GM23248 (cell line): ENCODE data around the gene ALG2. TPM values are rescaled to one million over a fixed set of nuclear protein-coding genes. Genes with fewer than 3 reads are reported as not detected.

Experiments used
- DNase-seq: peaks from one replicate; pipeline ENCODE4 v3.0.0-alpha.2; 2015
- H2AFZ ChIP-seq: fragments of 200-600 bp; sonication (generic); 2 replicates; pipeline ENCODE4 v1.6.1; 2016; ENCODE audit warnings: antibody characterized with exemption
- H3F3A ChIP-seq: fragments of 200-600 bp; sonication (generic); 2 replicates; pipeline ENCODE4 v1.6.1; 2016; ENCODE audit warnings: mild to moderate bottlenecking, antibody characterized with exemption, mixed run types; ENCODE audit not compliant: insufficient read depth
- H3K27ac ChIP-seq: fragments of 200-600 bp; sonication (generic); 2 replicates; pipeline ENCODE4 v1.5.1; 2016; ENCODE audit warnings: mild to moderate bottlenecking
- H3K27me3 ChIP-seq: fragments of 200-600 bp; sonication (generic); replicated peaks from 2 replicates; pipeline ENCODE4 v1.6.1; 2016; ENCODE audit warnings: mild to moderate bottlenecking; ENCODE audit not compliant: insufficient read depth
- H3K36me3 ChIP-seq: fragments of 200-600 bp; sonication (generic); 2 replicates; pipeline ENCODE4 v1.6.1; 2016; ENCODE audit warnings: low read depth, mild to moderate bottlenecking
- H3K4me1 ChIP-seq: fragments of 200-600 bp; sonication (generic); 2 replicates; pipeline ENCODE4 v1.6.1; 2016; ENCODE audit warnings: mild to moderate bottlenecking; ENCODE audit not compliant: insufficient read depth
- H3K4me2 ChIP-seq: fragments of 200-600 bp; sonication (generic); one replicate; pipeline ENCODE4 v1.6.1; 2016; ENCODE audit warnings: mild to moderate bottlenecking; ENCODE audit not compliant: unreplicated experiment
- H3K4me3 ChIP-seq: fragments of 200-600 bp; sonication (generic); 2 replicates; pipeline ENCODE4 v1.5.1; 2016; ENCODE audit warnings: mild to moderate bottlenecking
- H3K79me2 ChIP-seq: fragments of 200-600 bp; sonication (generic); 2 replicates; pipeline ENCODE4 v1.6.1; 2016; ENCODE audit warnings: mild to moderate bottlenecking; ENCODE audit not compliant: insufficient read depth
- H3K9ac ChIP-seq: fragments of 200-600 bp; sonication (generic); 2 replicates; pipeline ENCODE4 v1.6.1; 2016; ENCODE audit warnings: mild to moderate bottlenecking
- H3K9me2 ChIP-seq: fragments of 200-600 bp; sonication (generic); 2 replicates; pipeline ENCODE4 v1.6.1; 2016; ENCODE audit warnings: mixed run types, mild to moderate bottlenecking, moderate library complexity; ENCODE audit not compliant: insufficient read depth
- H3K9me3 ChIP-seq: fragments of 200-600 bp; sonication (generic); one replicate; pipeline ENCODE4 v1.6.1; 2017; ENCODE audit warnings: low read depth
- H4K20me1 ChIP-seq: fragments of 200-600 bp; sonication (generic); 2 replicates; pipeline ENCODE4 v1.6.0; 2016; ENCODE audit not compliant: insufficient read depth
- EZH2 ChIP-seq: fragments of 200-600 bp; sonication (generic); IDR thresholded peaks from 2 replicates; pipeline ENCODE4 v1.6.1; 2018; ENCODE audit warnings: antibody characterized with exemption, mild to moderate bottlenecking; ENCODE audit not compliant: insufficient read depth, poor library complexity, severe bottlenecking
- EZH2phosphoT487 ChIP-seq: fragments of 200-600 bp; sonication (generic); IDR thresholded peaks from 2 replicates; pipeline ENCODE4 v1.6.1; 2018; ENCODE audit warnings: antibody characterized with exemption, moderate library complexity, mild to moderate bottlenecking, low read depth; ENCODE audit not compliant: insufficient read depth
- WGBS, 2 experiments: methylation state at CpG; one replicate each; pipeline ENCODE4 v1.1.6; 2015 to 2017; ENCODE audit warnings: low lambda C conversion rate in 2 of 2, low coverage in 1 of 2; ENCODE audit errors: missing lambda C conversion rate in 2 of 2; 5-methylcytosine and 5-hydroxymethylcytosine counted together
- in situ Hi-C: fragments of 300-500 bp; cut with MboI; formaldehyde crosslinking; loops from 2 replicates; pipeline ENCODE4 v1.15.0; 2020
- polyA plus RNA-seq: library from polyadenylated mRNA; unstranded; fragments of >200 nt; fragmentation: Nextera tagmentation; extraction: Ambion mirVana; gene quantifications from 2 replicates; pipeline ENCODE4 v1.2.1, GENCODE V29; 2016
- total RNA-seq: library from RNA; depleted of rRNA; stranded (reverse); fragments of >200 nt; shearing (Covaris generic); gene quantifications from 2 replicates; pipeline ENCODE4 v1.2.3, GENCODE V29; 2014

The ALG2 gene
- total and polyA plus RNA-seq, 2 experiments from 2014 or later, result 59.5 to 65.8 TPM

DNA sequence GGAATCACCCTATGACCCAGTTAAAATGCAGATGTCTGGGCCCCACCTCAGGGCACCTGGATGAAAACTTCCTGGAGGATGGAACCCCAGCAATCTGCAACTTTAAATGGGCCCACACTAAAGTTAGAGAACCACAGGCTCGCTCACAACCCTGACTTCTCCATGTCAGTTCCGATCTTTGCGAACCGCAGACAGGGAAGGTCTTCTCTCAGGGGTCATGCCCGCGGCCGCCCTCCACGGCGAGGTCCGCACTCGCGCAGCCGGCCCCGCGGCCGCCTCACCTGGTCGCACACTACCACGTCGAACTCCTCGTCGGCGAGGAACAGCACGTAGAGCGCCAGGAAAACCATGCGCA, 499 bp downstream of the ALG2 start:
- Histone ChIP-seq H4K20me1 (peaks cover 9% of the 10 kb centered on the region; the same call in 1 of the 2 replicates), H3K9me2 (no peaks in the 10 kb centered on the region), H3K27me3 (no peaks in the 10 kb centered on the region), H3K4me2 (peak overlapping the region; percentile 97), H3K9ac (peak overlapping the region; percentile 100), H3K9me3 (no peaks in the 10 kb centered on the region), H3K79me2 (peaks cover 95% of the 10 kb centered on the region), H3F3A (peaks cover 7% of the 10 kb centered on the region; the same call in 1 of the 2 replicates), H3K4me3 (peak overlapping the region; percentile 94), H3K36me3 (peaks cover 24% of the 10 kb centered on the region; the same call in 1 of the 2 replicates), H2AFZ (peak overlapping the region; percentile 72), H3K4me1 (peaks cover 26% of the 10 kb centered on the region), H3K27ac (peak overlapping the region; percentile 98)
- WGBS, 2 experiments, result 0 to 2% methylated on average over 23 to 25 of the region's 25 CpGs
- no peak for DNase-seq
- in situ Hi-C loops, result no loop called here
- TF ChIP-seq EZH2phosphoT487, result no peak
- TF ChIP-seq EZH2, result no peak

DNA sequence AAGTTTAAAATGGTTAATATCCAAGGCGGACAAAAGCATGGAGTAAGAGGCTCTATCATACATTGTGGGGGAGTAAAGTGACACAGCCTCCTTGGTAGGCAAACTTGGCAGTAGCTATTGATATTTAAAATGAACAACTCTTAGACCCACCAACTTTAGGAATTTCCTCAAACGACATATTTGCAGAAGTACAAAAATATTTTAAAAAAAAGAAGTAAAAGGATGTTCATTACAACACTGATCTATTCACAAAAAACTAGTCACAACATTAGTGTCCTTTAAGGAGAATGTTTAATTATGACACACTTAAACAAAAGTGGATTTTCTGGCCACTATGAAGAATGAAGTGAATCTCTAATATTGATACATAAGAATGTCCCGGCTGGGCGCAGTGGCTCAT, 1.7 kb downstream of the ALG2 start:
- H3K9ac ChIP-seq, result no peak overlapping the region
- H3K36me3 ChIP-seq, result peaks cover 21% of the 10 kb centered on the region; the same call in 1 of the 2 replicates
- no peak overlapping the region for H2AFZ ChIP-seq
- peaks cover 26% of the 10 kb centered on the region for H3K4me1 ChIP-seq
- peak overlapping the region; percentile 94 for H3K4me3 ChIP-seq
- TF ChIP-seq EZH2 (no peak), EZH2phosphoT487 (no peak)
- peak overlapping the region; percentile 97 for H3K4me2 ChIP-seq
- no peak overlapping the region for H3K27ac ChIP-seq
- peaks cover 8% of the 10 kb centered on the region; the same call in 1 of the 2 replicates for H4K20me1 ChIP-seq
- no peaks in the 10 kb centered on the region for H3K9me2 ChIP-seq
- WGBS, 2 experiments, result 85 to 87% methylated on average over 4 of the region's 4 CpGs
- in situ Hi-C loops, result no loop called here
- H3K79me2 ChIP-seq, result peaks cover 93% of the 10 kb centered on the region
- DNase-seq, result peak; percentile 43
- no peaks in the 10 kb centered on the region for H3K9me3 ChIP-seq
- H3K27me3 ChIP-seq, result no peaks in the 10 kb centered on the region
- peaks cover 7% of the 10 kb centered on the region; the same call in 1 of the 2 replicates for H3F3A ChIP-seq

DNA sequence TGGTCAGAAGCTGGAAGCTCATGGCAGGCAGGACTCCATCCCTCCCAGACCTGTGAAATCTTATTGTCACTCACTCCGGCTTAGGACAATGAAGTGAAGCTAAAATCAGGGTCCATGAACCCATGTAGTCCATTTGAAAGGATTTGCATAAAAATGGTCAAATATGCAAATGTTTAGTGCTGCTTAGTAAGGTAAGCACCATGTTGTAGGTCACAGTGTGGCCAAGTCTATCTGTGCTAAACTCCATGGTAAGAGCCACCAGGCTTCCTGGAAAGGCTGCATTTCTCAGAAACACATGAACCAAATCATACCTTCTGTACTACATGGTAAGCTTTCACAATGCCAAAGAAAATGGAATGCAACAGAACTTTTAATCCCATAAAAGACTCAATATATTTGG, 5.7 kb downstream of the ALG2 start:
- no peak for DNase-seq
- Histone ChIP-seq H3K9ac (no peak overlapping the region), H3K36me3 (peaks cover 11% of the 10 kb centered on the region; the same call in 1 of the 2 replicates), H3K4me1 (peaks cover 13% of the 10 kb centered on the region), H3F3A (no peaks in the 10 kb centered on the region), H3K9me3 (no peaks in the 10 kb centered on the region), H3K9me2 (no peaks in the 10 kb centered on the region), H3K4me3 (no peak overlapping the region), H4K20me1 (0 out of 2 replicates have a peak, but pooled peaks cover 3% of the 10 kb centered on the region), H2AFZ (no peak overlapping the region), H3K4me2 (no peak overlapping the region), H3K79me2 (peaks cover 65% of the 10 kb centered on the region), H3K27me3 (no peaks in the 10 kb centered on the region), H3K27ac (no peak overlapping the region)
- in situ Hi-C loops, result no loop called here
- WGBS, 2 experiments, result 91 to 100% methylated on average over 1 of the region's 1 CpG
- TF ChIP-seq EZH2 (no peak), EZH2phosphoT487 (no peak)

DNA sequence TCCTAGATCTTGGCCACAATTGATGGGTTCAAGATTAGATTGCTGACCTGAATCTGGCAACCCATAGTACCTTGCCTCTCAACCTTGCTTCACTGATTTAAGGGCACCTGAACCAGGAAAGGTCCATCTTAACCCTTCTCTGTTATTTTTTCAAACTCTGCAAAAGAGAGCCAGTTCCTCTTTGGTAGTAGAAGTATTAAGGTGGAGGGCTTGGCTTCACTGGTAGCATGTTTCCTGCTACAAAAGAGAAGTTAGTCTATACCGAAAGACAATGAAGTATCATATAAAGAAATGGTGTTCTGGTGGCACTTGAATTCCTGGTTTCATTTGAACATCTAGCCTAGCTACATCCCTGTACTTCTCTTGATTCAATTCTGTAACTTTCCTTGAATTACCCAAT, 8.5 kb downstream of the ALG2 start:
- peaks cover 9% of the 10 kb centered on the region; the same call in 1 of the 2 replicates for H3K36me3 ChIP-seq
- no peaks in the 10 kb centered on the region for H3K9me3 ChIP-seq
- H4K20me1 ChIP-seq, result no peaks in the 10 kb centered on the region
- no peak overlapping the region for H3K4me3 ChIP-seq
- no peaks in the 10 kb centered on the region for H3F3A ChIP-seq
- H3K79me2 ChIP-seq, result peaks cover 36% of the 10 kb centered on the region
- no peak for DNase-seq
- H3K4me1 ChIP-seq, result no peaks in the 10 kb centered on the region
- in situ Hi-C loops, result no loop called here
- H2AFZ ChIP-seq, result no peak overlapping the region
- H3K9ac ChIP-seq, result no peak overlapping the region
- 92 to 100% methylated on average over 1 of the region's 1 CpG for WGBS, 2 experiments
- no peak overlapping the region for H3K4me2 ChIP-seq
- H3K27ac ChIP-seq, result no peak overlapping the region
- H3K27me3 ChIP-seq, result no peaks in the 10 kb centered on the region
- no peaks in the 10 kb centered on the region for H3K9me2 ChIP-seq
- no peak for TF ChIP-seq EZH2
- no peak for TF ChIP-seq EZH2phosphoT487

DNA sequence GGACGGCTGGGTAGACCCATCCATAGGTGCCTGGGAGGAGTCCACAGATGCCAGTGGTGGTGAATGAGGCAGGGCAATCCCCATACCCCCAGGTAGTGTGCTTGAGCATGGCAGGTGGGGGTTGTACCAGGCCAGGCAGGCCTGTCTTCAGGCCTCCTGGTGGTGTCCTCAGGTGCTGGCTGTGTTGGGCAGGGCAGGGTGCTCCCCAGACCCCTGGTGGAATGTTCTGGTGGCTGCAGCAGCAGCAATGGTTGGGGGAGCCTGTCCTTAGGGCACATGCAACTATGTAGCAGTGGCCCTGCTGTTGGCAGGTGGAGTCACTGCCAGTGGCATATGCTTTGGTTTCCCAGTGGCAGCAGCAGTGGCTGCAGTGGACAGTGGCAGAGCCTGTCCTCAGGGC, 10.0 kb downstream of the ALG2 start:
- H3F3A ChIP-seq, result no peaks in the 10 kb centered on the region
- DNase-seq, result no peak
- TF ChIP-seq EZH2phosphoT487 (no peak), EZH2 (no peak)
- no peak overlapping the region for H3K27ac ChIP-seq
- no peak overlapping the region for H2AFZ ChIP-seq
- H3K9me2 ChIP-seq, result no peaks in the 10 kb centered on the region
- H3K4me1 ChIP-seq, result no peaks in the 10 kb centered on the region
- no peak overlapping the region for H3K9ac ChIP-seq
- no peaks in the 10 kb centered on the region; the same call in 1 of the 2 replicates for H3K36me3 ChIP-seq
- no peaks in the 10 kb centered on the region for H3K27me3 ChIP-seq
- no peaks in the 10 kb centered on the region for H4K20me1 ChIP-seq
- in situ Hi-C loops, result no loop called here
- no peak overlapping the region for H3K4me3 ChIP-seq
- H3K9me3 ChIP-seq, result no peaks in the 10 kb centered on the region
- no peak overlapping the region for H3K4me2 ChIP-seq
- peaks cover 21% of the 10 kb centered on the region for H3K79me2 ChIP-seq
- 68 to 83% methylated on average over 1 of the region's 1 CpG for WGBS, 2 experiments
